ENCODE results near the gene PLXNC1. TPM values are rescaled to one million over a fixed set of nuclear protein-coding genes. Genes with fewer than 3 reads are reported as not detected.

The PLXNC1 gene
- total RNA-seq, 1 experiment from 2014 or later, result 0.66 TPM

DNA sequence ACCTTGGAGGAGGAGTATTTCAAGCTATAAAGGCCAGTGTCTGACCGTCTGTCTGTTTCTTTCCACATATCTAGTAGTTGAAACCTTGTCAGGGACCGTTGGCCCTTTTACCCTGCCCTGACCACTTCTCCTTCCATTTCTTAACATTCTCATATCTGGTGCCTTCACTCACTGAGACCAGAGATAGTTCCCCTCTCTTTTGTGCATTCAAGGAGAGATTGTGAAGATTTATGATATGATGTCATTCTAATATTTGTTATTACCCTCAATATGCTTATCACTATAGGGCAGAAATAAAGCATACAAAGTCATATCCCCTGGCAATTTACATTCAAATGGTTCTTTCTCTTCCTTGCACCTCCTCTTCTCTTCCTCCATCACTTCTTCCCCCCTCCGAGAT lies 83.3 kb downstream of the PLXNC1 start:
- no peak for DNase-seq (ENCODE audit: low read depth)

DNA sequence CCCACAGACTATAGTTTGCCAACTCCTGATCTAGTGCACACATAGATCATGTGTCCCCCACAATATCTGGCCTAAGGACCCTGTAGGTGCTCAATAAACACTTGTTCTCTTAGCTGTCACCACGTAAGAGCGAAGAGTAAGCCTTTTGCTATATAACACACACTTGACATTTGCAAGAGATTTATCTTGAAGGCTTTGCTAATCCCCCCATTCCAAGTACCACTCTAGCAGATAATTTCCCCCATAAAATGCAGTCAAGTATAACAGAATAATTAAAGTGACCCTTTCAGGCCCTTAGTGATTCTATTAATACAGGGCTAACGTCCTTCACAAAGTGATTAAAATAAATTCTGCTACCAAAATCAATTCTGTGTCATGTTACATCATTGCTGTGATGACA lies 87.5 kb downstream of the PLXNC1 start:
- DNase-seq (ENCODE audit: low read depth), result no peak

DNA sequence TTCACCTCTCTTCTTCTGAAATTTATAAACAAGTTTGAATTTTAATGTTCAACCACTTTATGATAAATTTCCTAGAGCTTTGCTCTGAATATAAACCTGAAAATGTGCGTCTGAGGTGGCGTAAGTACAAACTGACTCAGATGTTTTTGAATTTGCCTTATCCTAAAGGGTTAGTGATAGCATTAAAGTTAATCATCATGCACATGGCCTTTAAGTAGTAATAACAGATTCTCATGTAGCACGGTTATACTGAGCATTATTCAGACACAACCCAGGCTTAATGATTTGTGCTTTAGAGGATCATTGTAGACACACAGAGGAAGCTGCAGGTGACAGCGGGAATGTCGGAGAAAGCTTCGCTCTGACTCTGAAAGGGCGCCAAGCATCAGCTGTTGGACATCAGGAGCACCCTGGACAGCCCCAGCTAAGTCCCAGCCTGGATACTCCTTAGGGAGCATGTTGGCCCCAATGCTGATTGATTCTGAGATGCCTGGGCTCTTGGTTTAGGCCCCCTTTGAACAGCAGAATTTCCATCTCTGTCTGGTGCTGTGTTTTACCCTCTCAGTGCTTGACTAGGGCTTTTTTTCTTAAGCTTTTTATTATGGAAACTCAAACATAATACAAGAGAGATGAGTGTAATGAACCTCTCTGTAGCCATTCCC lies 91.1 kb downstream of the PLXNC1 start:
- DNase-seq (ENCODE audit: low read depth), result no peak

DNA sequence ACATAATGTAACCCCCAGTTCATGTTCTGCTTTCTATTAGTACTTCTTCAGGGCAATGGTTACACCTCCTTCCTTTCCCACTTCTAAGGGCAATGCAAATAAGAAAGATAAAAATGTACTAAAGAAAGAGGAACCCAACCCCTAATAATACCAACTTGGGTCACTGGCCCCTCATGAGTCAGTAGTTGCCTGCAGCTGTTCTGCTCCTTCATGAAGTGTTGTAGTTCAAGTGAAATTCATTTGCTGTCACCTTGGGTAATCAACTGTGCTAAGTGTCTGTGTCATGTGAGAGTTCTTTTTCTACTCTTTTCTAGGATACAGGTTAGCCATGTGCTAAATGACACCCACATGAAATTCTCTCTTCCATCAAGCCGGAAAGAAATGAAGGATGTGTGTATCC lies 91.8 kb downstream of the PLXNC1 start:
- DNase-seq (ENCODE audit: low read depth), result no peak

DNA sequence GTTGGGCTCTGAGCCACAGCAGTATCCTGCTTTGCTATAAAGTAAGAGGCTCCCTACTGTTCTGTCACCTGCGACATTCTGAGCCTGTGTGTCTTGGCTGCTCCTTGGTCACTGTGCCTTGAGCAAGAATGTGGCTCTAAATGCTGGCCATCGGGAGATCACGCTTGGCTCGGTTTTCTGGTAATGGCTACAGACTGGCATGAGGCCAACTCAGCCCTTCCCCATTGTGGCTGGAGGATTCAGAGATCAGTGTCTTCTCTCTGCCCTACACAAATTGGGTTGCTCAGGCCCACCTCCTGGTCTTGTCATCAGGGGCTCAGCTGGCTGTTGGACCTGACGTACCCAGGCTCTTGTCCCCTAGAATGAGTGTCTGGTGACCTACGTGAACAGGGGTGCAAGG lies 94.5 kb downstream of the PLXNC1 start:
- DNase-seq (ENCODE audit: low read depth), result no peak

DNA sequence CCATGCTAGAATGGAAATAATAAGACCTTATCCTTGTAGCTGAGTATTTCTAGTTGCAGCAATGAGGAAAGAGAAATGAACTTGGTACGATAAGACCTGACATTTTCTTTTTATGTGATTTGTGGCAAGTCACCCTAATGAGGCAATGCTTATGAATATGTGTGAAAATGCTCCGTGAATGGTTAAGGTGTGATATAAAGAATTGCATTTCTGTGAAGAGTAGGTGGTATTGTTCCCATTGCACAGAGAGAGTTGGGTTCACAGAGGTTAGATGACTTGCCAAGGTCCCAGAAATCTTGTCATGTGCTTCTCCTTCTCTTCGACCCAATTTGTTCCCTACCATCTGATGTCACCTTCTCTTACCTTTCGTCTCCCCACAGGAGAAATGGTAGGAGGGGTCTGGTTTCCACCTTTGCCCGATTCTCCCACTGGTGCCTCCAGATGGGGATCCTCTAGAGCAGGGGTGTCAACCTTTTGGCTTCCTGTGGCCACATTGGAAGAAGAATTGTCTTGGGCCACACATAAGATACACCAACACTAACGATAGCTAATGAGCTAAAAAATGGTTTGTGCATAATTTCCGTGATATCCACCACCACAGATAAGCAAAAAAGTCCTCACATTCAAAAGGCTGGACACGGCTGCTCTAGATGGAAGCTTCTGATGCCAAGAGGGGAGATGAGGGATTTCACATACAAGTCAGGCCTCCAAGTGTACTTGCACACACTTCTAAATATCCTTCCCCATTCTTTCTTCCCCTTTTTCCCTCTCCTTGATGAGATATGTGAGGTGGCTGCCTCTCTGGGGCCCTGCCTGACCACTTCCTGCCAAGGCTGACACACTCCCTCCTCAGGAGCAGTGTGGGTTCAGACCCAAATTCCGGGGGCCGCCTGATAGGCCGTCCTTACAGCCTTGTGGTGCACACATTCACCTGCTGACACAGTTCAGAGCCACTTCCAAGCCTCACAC lies 96.1 kb downstream of the PLXNC1 start:
- peak; percentile 38 for DNase-seq (ENCODE audit: low read depth)

DNA sequence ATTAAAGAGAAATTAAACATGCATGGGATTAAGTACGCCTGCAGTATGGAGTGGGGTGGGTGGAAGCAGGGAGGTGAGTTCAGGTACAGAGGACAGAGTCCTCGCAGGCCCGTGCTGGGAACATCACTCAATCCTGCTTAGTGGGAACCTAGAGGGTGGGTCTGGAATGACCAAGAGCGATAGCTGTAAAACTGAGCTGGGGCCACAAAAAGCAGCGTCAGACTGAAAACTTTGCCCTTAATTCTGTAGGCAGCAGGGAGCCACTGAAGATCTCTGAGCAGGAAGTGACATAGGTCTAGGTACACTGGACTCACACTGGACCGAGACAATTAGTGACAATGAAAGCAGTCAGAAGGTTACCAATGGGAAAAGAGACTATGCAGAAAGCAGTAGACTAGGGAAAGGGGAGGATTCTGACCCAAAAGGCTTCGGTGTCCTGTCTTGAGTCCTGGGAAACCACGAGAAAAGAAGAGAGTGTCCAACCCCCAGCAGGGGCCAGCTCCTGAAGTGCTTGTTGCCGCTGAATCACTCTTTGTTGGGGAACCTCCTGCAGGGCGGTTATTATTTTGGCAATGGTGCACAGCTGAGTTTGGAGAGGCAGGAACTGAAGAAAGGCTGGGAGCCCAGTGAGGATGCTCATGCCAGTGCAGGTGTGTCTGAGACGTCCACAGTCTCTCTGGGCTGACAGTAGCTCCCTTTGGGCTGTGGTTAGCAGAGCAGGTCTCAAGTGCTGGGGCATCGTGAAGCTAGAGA lies 97.4 kb downstream of the PLXNC1 start:
- DNase-seq (ENCODE audit: low read depth), result no peak

DNA sequence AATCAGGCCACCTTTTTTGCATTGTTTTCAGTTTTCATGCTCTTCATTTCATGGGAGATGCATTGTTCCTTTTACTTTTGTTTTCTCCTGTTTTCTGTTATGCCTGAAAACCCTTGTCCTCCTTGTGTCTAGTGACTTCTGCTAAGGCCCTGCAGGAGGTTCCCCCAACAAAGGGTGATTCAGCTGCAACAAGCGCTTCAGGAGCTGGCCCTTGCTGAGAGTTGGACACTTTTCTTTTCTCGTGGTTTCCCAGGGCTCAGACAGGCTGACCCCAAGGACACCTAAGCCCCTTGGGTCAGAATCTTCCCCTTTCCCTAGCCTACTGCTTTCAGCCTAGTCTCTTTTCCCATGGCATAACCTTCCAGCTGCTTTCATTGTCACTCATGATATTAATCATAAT lies 98.9 kb downstream of the PLXNC1 start:
- DNase-seq (ENCODE audit: low read depth), result no peak

DNA sequence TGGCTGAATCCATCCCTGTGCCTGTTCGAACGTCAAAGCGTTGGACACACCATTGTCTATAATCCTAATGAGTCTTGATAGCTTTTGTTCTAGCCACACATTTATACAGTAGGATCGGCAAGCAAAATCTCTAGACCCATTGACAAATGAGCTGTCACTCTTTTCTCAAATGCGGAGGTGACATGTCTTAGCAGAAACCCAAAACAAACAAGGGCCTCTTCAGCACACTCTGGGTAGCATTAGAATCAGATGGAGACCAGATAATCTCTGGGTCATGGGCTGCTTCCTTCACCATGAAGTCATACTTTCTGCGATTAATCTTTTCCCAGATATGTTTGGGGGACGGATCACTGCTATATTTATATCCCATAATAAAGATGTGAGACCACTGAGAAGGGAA lies 100.2 kb downstream of the PLXNC1 start:
- no peak for DNase-seq (ENCODE audit: low read depth)

DNA sequence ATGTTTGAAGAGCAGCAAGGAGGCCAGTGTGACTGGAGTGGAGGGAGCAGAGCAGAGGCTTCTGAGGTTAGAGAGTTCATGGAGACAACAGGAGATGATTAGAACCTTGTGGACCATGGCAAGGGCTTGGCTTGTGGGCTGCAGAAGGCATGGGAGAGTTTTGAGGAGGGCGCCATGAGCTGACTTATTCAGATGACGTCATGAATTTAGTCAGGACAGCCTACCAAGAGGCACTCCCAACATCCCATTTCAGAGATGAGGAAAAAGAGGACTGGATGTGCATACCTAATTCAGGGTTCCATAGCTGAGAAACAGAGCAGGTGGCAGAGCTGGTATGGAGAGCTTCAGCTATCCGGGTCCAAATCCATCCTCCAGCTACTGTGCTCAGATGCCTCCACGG lies 101.8 kb downstream of the PLXNC1 start:
- DNase-seq (ENCODE audit: low read depth), result no peak

DNA sequence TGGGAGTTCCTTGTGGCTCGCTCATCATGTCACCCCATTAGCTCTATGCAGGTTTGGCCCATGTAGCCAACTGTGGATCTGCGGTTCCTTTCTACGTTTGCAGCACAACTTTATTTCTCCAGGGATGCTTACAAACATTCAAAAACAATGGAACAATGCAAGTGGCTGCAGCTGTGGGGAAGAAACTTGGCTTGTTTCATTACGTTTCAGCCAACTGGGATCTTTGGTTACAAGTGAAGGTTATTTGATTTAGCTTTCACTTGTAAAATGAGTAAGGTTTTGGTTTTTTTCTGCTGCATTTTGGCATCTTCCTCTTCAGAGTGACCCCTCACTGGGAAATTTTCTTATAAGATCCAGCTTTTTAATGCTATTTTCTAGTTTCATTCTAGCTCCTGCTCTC lies 105.9 kb downstream of the PLXNC1 start:
- DNase-seq (ENCODE audit: low read depth), result no peak

DNA sequence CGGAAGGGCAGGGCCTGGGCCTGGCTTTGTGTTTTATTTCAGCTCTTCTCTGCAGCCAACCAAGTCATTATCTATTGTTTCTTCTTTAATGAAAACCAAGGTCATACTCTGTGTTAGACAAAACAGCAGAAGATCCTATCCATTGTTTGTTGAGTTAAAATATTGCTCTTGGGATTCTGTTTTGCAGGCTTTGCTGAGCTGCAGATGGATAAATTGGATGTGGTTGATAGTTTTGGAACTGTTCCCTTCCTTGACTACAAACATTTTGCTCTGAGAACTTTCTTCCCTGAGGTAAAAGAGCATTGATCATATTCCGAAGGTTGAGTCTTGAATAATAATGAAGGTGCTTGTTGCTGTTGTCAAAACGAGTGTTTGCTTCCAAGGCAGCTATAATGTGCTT lies 106.6 kb downstream of the PLXNC1 start:
- DNase-seq (ENCODE audit: low read depth), result no peak

DNA sequence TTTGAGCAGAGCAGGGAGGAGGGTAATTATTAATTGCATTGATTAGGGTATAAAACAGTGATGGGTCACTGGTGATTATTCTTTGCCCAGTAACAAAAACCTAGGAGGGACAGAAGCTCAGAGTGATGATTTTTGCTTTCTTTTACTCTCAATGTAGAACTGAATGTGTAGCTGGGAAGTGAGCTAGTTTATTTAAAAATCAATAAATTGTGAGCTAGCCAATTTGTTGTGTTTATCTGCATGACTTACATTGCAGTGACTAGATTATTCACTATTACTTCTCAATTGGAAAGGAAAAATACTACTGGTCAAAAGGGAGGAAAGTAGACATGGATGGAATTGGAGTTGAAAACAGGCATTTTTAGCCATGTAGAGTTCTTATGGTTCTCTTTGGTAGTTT lies 107.1 kb downstream of the PLXNC1 start:
- DNase-seq (ENCODE audit: low read depth), result no peak

DNA sequence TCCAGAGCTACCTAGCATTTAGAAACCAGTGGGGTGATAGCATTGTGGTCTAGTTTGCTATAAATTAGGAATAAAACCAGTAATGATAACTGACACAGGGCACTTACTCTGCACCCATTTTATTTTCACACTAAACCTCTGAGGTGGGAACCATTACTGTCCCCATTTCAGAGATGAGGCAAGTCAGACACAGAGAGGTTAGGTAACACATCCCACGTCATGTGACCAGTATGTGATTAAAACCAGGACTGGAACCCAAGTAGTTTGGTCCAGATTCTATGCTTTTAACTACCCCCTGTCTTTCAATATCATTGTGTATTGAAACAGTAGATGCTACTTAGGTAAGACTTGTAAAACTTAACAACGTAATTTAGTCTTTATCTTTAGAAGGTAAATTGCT lies 110.2 kb downstream of the PLXNC1 start:
- no peak for DNase-seq (ENCODE audit: low read depth)

DNA sequence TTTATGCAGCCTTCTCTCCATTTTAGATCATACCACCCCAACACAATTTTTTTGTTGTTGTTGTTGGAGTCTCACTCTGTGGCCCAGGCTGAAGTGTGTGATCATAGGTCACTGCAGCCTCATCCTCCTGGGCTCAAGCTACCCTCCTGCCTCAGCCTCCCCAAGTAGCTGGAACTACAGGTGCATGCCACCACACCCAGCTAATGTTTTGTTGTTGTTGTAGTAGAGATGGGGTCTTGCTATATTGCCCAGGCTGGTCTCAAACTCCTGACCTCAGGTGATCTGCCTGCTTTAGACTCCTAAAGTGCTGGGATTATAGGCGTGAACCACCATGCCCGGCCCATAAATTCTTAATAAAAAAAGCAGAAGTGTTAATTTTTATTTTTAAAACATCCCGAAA lies 111.6 kb downstream of the PLXNC1 start:
- DNase-seq (ENCODE audit: low read depth), result no peak

DNA sequence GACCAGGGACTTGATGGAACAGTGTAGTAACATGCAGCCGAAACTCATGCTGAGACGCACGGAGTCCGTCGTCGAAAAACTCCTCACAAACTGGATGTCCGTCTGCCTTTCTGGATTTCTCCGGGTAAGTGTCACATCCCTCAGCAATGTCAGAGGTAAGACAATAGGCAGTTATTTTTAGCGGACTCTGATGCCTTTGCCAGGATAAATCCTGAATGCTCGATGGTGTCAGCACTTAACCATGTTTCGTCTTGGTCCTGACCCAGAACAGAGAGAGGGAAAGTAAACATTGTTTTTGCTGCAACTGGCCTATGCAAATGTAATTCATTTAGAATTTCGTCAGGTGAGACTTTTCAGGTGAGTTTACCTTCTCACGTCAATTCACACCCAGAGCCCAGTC lies 112.3 kb downstream of the PLXNC1 start:
- DNase-seq (ENCODE audit: low read depth), result no peak

DNA sequence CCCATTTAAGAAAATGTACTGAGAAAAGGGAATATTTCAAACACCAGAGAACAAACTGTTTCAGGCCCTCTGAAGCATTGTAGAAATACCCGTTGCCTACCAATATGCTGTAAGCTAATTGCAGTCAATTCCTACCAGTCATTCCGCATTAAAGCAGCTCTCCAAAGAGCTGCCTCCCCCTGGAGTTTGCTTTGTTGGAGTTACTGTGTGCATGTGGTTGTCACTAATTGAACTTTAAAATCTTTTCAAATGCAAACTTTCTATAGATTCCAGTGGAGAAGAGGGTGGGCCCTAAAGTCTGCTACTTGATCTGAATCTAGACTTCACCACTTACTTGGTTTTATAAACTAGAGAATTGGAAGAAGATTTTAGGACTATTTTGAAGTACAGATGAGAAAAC lies 112.7 kb downstream of the PLXNC1 start:
- DNase-seq (ENCODE audit: low read depth), result no peak

DNA sequence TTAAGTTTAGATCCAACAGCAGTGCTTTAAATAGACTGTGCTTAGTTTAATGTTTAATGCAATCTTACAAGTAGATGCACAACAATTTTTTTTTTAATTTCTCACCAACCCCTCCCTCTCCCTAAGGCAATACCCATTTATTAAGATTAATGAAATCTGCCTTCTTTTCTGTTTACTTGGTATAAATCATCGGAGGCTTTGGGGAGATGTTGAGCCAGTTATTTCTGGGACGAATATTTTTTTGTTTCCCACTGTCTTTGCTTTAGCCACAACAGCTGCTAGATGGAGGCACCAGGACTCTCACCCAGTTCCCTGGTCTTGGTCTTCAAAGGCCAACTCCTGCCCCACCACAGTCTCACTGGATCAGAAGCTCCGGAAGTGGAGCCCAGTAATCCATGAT lies 113.4 kb downstream of the PLXNC1 start:
- no peak for DNase-seq (ENCODE audit: low read depth)

DNA sequence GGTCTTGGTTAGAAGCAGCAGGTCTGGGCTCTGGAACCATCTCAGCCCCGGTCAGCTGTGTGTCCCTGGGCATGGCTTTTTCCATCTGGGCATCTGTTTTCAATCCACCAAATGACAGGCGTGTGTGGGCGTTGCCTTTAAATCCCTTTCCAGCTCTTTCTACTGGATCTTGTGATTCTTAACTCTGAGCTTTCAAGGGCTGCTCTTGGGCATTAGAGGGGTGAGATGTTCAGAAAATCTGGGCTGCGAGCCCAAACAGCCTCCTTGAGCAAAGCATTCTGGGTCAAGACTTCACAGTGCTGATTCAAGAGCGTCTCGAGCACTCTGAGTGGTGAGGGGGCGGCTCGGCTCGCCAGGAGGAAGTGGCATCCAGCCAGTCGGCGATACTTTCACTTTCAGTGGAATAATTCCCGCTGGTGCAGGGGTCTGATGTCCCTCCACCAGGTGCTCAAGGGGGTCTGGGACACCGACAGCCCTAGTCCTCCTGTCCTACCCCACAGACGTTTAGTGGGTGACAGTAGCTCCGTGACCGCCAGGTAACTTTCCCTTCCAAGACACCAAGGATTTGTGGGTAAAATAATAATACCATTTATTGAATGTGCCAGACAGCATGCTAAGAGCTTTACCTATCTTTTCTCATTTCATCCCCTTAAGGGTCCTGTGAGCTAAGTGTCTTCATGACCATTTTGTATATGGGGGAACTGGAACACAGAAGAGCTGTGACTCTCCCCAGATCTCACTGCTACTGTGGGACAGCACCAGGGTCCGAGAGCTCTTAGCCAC lies 114.0 kb downstream of the PLXNC1 start:
- DNase-seq (ENCODE audit: low read depth), result peak; percentile 77

DNA sequence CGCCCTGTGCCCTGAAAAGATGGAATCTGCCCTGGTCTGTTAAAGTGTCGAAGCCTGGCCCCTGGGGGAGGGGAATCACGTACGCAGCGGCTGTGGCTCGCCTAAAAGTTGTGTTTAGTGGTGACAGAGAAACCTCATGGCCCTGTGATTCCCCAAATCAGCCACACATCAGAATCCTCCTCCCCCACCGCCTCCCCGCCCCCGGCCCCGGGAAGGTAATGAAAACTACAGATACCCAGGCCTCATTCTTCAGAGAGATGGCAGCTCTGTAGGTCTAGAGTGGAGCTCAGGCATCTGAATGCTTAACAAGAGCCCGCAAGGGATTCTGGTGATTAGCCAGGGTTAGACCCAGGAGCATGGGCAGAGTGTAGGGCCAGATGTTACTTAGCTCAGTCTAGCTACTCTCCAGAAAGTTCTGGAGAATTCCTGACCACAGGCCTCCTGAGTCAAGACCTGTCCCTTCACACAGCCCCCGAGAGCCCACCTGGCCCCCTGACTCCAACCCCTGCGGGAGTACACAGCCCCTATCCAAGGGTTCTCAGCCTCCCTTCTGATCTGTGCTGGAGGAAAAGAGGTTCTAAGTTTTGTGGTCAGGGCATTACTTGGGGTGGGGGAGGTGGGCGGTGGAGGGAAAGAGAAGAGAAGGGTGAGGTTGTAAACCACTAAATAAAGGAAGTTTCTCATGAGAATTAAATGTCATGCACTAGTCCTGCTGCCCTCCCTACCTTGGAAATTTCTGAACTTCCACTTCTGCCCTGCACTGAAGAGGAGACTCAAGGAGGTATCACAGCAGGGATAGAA lies 114.8 kb downstream of the PLXNC1 start:
- no peak for DNase-seq (ENCODE audit: low read depth)
